Measurements from ENCODE around the gene TCF21.
"Not testable (repeated sequence)": the region's sequence is repeated elsewhere in the genome, so short reads cannot be mapped to it uniquely, and the experiment has no call there.

Gene TCF21

DNA sequence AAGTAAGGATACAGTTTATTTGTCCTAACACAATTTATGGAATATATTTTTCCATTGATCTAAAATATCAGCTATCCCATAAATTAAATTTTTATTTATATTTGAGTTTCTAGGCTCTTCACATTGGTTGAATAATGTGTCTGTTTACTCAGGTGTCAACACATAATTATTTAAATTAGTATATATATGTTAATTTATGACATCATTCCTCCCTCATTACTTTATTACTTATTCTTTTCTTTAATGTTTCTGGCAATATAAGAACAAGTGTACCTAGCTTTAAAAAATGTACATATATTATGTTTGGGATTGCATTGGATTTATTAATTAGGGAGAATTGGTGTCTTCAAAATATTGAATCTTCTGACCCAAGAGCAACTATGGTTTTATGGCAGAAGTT is 31.2 kb upstream of the TCF21 start:
- TF ChIP-seq, protein P1, sequence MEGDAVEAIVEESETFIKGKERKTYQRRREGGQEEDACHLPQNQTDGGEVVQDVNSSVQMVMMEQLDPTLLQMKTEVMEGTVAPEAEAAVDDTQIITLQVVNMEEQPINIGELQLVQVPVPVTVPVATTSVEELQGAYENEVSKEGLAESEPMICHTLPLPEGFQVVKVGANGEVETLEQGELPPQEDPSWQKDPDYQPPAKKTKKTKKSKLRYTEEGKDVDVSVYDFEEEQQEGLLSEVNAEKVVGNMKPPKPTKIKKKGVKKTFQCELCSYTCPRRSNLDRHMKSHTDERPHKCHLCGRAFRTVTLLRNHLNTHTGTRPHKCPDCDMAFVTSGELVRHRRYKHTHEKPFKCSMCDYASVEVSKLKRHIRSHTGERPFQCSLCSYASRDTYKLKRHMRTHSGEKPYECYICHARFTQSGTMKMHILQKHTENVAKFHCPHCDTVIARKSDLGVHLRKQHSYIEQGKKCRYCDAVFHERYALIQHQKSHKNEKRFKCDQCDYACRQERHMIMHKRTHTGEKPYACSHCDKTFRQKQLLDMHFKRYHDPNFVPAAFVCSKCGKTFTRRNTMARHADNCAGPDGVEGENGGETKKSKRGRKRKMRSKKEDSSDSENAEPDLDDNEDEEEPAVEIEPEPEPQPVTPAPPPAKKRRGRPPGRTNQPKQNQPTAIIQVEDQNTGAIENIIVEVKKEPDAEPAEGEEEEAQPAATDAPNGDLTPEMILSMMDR (IDR thresholded peaks at IDR 0.05) = no peak
- no peak overlapping the region for H3K27ac ChIP-seq
- no peak overlapping the region for H3K9ac ChIP-seq
- no peaks in the 10 kb centered on the region for H3K79me2 ChIP-seq
- H3K4me3 ChIP-seq (ENCODE audit: low read depth, low read length) = no peak overlapping the region
- no peaks in the 10 kb centered on the region for H3K4me1 ChIP-seq
- H3K27me3 ChIP-seq (ENCODE audit: control insufficient read depth, insufficient read depth, low read length) = peaks cover 18% of the 10 kb centered on the region
- H3K9me3 ChIP-seq (ENCODE audit: control insufficient read depth, low read length) = no peaks in the 10 kb centered on the region
- no peak overlapping the region for H3K4me2 ChIP-seq (ENCODE audit: low read length)
- H2AFZ ChIP-seq = no peak overlapping the region
- no peaks in the 10 kb centered on the region for H3K36me3 ChIP-seq (ENCODE audit: control insufficient read depth, insufficient read depth, low read length)

DNA sequence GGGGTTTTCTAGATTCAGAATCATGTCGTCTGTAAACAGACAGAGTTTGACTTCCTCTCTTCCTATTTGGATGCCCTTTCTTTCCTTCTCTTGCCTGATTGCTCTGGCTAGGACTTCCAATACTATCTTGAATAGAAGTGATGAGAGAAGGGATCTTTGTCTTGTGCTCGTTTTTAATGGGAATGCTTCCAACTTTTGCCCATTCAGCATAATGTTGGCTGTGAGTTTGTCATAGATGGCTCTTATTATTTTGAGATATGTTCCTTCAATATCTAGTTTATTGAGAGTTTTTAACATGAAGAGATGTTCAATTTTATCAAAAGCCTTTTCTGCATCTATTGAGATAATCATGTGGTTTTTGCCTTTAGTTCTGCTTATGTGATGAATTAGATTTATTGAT is 27.6 kb upstream of the TCF21 start:
- H3K27ac ChIP-seq; H3K79me2 ChIP-seq; H3K4me3 ChIP-seq (ENCODE audit: low read depth, low read length); H3K36me3 ChIP-seq (ENCODE audit: control insufficient read depth, insufficient read depth, low read length); H3K9ac ChIP-seq; H3K4me1 ChIP-seq; H3K27me3 ChIP-seq (ENCODE audit: control insufficient read depth, insufficient read depth, low read length); H3K4me2 ChIP-seq (ENCODE audit: low read length); H3K9me3 ChIP-seq (ENCODE audit: control insufficient read depth, low read length); H2AFZ ChIP-seq: not testable (repeated sequence)

DNA sequence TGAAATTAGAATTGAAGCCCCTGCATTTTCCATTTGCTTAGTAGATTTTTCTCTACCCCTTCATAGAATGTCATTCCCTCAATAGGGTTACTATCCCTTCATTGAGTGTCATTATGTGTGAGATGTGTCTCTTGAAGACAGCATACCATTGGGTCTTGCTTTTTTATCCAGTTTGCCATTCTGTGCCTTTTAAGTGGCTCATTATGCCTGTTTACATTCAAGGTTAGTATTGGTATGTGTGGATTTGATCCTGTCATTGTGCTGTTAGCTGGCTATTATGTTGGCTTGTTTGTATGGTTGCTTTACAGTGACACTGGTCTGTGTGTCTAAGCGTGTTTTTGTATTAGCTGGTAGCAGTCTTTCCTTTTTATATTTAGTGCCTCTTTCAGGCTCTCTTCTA is 25.7 kb upstream of the TCF21 start:
- no peaks in the 10 kb centered on the region for H3K27me3 ChIP-seq (ENCODE audit: control insufficient read depth, insufficient read depth, low read length)
- no peaks in the 10 kb centered on the region for H3K4me1 ChIP-seq
- H3K36me3 ChIP-seq (ENCODE audit: control insufficient read depth, insufficient read depth, low read length) = no peaks in the 10 kb centered on the region
- H3K27ac ChIP-seq = no peak overlapping the region
- no peak overlapping the region for H2AFZ ChIP-seq
- no peak overlapping the region for H3K4me3 ChIP-seq (ENCODE audit: low read depth, low read length)
- H3K9ac ChIP-seq = no peak overlapping the region
- no peaks in the 10 kb centered on the region for H3K9me3 ChIP-seq (ENCODE audit: control insufficient read depth, low read length)
- no peaks in the 10 kb centered on the region for H3K79me2 ChIP-seq
- H3K4me2 ChIP-seq (ENCODE audit: low read length) = no peak overlapping the region
- TF ChIP-seq, protein P1 (IDR thresholded peaks at IDR 0.05) = no peak

DNA sequence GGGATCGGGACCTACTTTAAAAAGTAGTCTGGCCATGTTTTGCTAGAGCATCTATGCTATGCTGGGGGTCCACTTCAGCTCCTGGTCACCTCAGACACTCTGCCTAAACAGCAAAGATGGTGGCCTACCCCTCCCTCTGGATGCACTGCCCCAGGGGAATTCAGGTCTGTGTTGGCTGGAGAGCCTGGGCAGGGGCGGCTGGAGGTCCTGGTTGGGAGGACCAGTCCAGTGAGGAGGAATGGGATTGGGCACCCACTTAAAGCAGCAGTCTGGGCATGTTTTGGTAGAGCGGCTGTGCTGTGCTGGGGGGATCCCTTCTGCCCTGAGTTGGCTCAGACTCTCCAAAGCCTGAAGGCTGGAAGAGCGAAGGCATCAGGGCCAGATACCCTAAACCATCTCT is 23.2 kb upstream of the TCF21 start:
- Histone ChIP-seq H3K4me1 (no peaks in the 10 kb centered on the region), H3K27me3 (ENCODE audit: control insufficient read depth, insufficient read depth, low read length) (no peaks in the 10 kb centered on the region), H3K4me3 (ENCODE audit: low read depth, low read length) (no peak overlapping the region), H3K9me3 (ENCODE audit: control insufficient read depth, low read length) (no peaks in the 10 kb centered on the region), H3K36me3 (ENCODE audit: control insufficient read depth, insufficient read depth, low read length) (no peaks in the 10 kb centered on the region), H2AFZ (no peak overlapping the region), H3K9ac (no peak overlapping the region), H3K4me2 (ENCODE audit: low read length) (no peak overlapping the region), H3K27ac (no peak overlapping the region), H3K79me2 (no peaks in the 10 kb centered on the region)
- TF ChIP-seq, protein P1 (IDR thresholded peaks at IDR 0.05) = no peak

DNA sequence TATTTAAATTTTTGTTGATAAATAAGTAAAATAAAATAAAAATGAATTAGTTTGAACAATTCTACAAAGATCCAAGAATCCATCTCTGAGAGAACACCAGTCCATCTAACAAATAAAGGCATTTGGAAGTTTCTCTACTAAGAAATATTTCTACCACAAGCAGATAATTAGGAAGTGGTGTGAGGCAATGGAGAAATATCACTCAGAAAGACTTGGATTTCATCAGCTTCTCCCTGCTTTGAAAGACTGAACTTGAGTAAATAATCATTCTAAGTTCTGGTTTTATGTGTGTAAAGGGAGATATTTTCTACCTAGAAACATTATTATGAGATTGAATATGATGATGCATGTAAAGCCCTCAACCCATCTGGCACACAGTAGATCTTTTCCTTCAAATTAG is 17.8 kb upstream of the TCF21 start:
- no peaks in the 10 kb centered on the region for H3K79me2 ChIP-seq
- no peaks in the 10 kb centered on the region for H3K9me3 ChIP-seq (ENCODE audit: control insufficient read depth, low read length)
- H3K4me1 ChIP-seq = no peaks in the 10 kb centered on the region
- no peak overlapping the region for H2AFZ ChIP-seq
- H3K27ac ChIP-seq = no peak overlapping the region
- H3K27me3 ChIP-seq (ENCODE audit: control insufficient read depth, insufficient read depth, low read length) = peaks cover 4% of the 10 kb centered on the region
- TF ChIP-seq, protein P1 (IDR thresholded peaks at IDR 0.05) = no peak
- H3K9ac ChIP-seq = no peak overlapping the region
- H3K4me2 ChIP-seq (ENCODE audit: low read length) = no peak overlapping the region
- H3K36me3 ChIP-seq (ENCODE audit: control insufficient read depth, insufficient read depth, low read length) = no peaks in the 10 kb centered on the region
- no peak overlapping the region for H3K4me3 ChIP-seq (ENCODE audit: low read depth, low read length)
